Endothelial cell of umbilical vein (primary cell): ENCODE results near the gene CEP57L1. TPM values are rescaled to one million over a fixed set of nuclear protein-coding genes. Genes with fewer than 3 reads are reported as not detected.

Experiments
- BruUV-seq: library from RNA; stranded (reverse); fragments of 400-500 nt; replicated peaks from 2 replicates; lab custom pipeline; 2021; lab: Mats Ljungman, UMichigan
- CTCF ChIA-PET: fragments of 300-600, 350-600 bp; sonication (Branson Sonifier 250); formaldehyde crosslinking; loops from one replicate; lab custom pipeline; 2021; ENCODE audit warnings: antibody characterized with exemption, inconsistent platforms; lab: Charles Lee
- POLR2A ChIA-PET: fragments of 300-600, 350-600 bp; sonication (Branson Sonifier 250); formaldehyde crosslinking; loops from one replicate; lab custom pipeline; 2021; ENCODE audit warnings: antibody characterized with exemption, inconsistent platforms; lab: Charles Lee
- DNase-seq: peaks from one replicate; pipeline ENCODE4 v3.0.0-alpha.2; 2011; ENCODE audit warnings: low read depth, low spot score
- FAIRE-seq: peaks from 2 replicates; lab custom pipeline; 2011; peaks lifted over from hg19 to GRCh38; lab: Jason Lieb, UNC
- H2AFZ ChIP-seq: 2 replicates; pipeline ENCODE4 v1.6.0; 2012; ENCODE audit warnings: low read depth, low read length, control low read depth, inconsistent platforms
- H3K27ac ChIP-seq: 2 replicates; pipeline ENCODE4 v1.5.1; 2011; ENCODE audit warnings: low read depth, mild to moderate bottlenecking, control low read depth, low read length, moderate library complexity; ENCODE audit not compliant: insufficient read depth
- H3K27me3 ChIP-seq, 2 experiments: 2 replicates each; pipeline versions ENCODE4 v1.6.0 to v1.6.1; 2011; ENCODE audit warnings: low read length in 2 of 2, mixed read lengths in 1 of 2; ENCODE audit not compliant: control insufficient read depth in 2 of 2, insufficient read depth in 2 of 2
- H3K36me3 ChIP-seq, 2 experiments: 2 replicates in 1 of 2; 3 replicates in 1 of 2; pipeline ENCODE4 v1.5.1; 2011; ENCODE audit warnings: low read length in 2 of 2, mild to moderate bottlenecking in 1 of 2, moderate library complexity in 1 of 2; ENCODE audit not compliant: control insufficient read depth in 2 of 2, insufficient read depth in 2 of 2; ENCODE audit errors: extremely low read depth in 1 of 2
- H3K4me1 ChIP-seq: 3 replicates; pipeline ENCODE4 v1.5.1; 2011; ENCODE audit warnings: mild to moderate bottlenecking, low read length; ENCODE audit not compliant: control insufficient read depth, insufficient read depth; ENCODE audit errors: extremely low read depth
- H3K4me2 ChIP-seq: 2 replicates; pipeline ENCODE4 v1.6.1; 2011; ENCODE audit warnings: low read length, control low read depth, mixed read lengths; ENCODE audit not compliant: insufficient read depth
- H3K4me3 ChIP-seq, 3 experiments: fragments of 200-600 bp in 1 of 3; sonication (generic), shearing (Covaris generic) in 1 of 3; replicated peaks in 1 of 3; 2 replicates each; pipeline ENCODE4 v1.5.1; 2011 to 2016; ENCODE audit warnings: control low read depth in 3 of 3, low read length in 3 of 3, mild to moderate bottlenecking in 2 of 3, inconsistent platforms in 1 of 3, low read depth in 1 of 3, moderate library complexity in 1 of 3; ENCODE audit not compliant: insufficient read depth in 1 of 3
- H3K79me2 ChIP-seq: 2 replicates; pipeline ENCODE4 v1.6.0; 2012; ENCODE audit warnings: low read length, inconsistent platforms; ENCODE audit not compliant: control insufficient read depth, insufficient read depth
- H3K9ac ChIP-seq: replicated peaks from 2 replicates; pipeline ENCODE3; 2011; ENCODE audit warnings: low read length, control low read depth; ENCODE audit not compliant: insufficient read depth; ENCODE audit errors: extremely low read depth
- H3K9me1 ChIP-seq: replicated peaks from 3 replicates; pipeline ENCODE4 v1.6.0; 2011; ENCODE audit warnings: mild to moderate bottlenecking, low read length; ENCODE audit not compliant: control insufficient read depth, insufficient read depth; ENCODE audit errors: extremely low read depth
- H3K9me3 ChIP-seq: replicated peaks from 2 replicates; pipeline ENCODE4 v1.5.1; 2012; ENCODE audit warnings: low read length, inconsistent platforms; ENCODE audit not compliant: control insufficient read depth, insufficient read depth
- H4K20me1 ChIP-seq: replicated peaks from 2 replicates; pipeline ENCODE3; 2011; ENCODE audit warnings: mild to moderate bottlenecking, low read length; ENCODE audit not compliant: control insufficient read depth, insufficient read depth; ENCODE audit errors: extremely low read depth
- EZH2 ChIP-seq: IDR thresholded peaks from 2 replicates; pipeline ENCODE4 v1.6.1; 2012; ENCODE audit warnings: borderline replicate concordance, low read depth, mild to moderate bottlenecking, moderate library complexity, low read length, inconsistent platforms; ENCODE audit not compliant: severe bottlenecking
- GATA2 ChIP-seq: IDR thresholded peaks from 2 replicates; pipeline ENCODE4 v1.7.0; 2011; ENCODE audit warnings: low read depth, mild to moderate bottlenecking, moderate library complexity, mixed read lengths, low read length; ENCODE audit not compliant: insufficient read length, insufficient read depth
- JUN ChIP-seq: IDR thresholded peaks from 2 replicates; pipeline ENCODE4 v1.6.1; 2011; ENCODE audit warnings: borderline replicate concordance, low read depth; ENCODE audit not compliant: insufficient read length, insufficient read depth
- MYC ChIP-seq: IDR thresholded peaks from one replicate; pipeline ENCODE4 v1.6.1; 2011; ENCODE audit warnings: mild to moderate bottlenecking, low read depth, low read length
- POLR2A ChIP-seq: IDR thresholded peaks from 2 replicates; pipeline ENCODE4 v1.6.1; 2012; ENCODE audit warnings: low read depth, mild to moderate bottlenecking, control low read depth, low read length
- POLR2AphosphoS5 ChIP-seq: IDR thresholded peaks from 2 replicates; pipeline ENCODE4 v1.6.1; 2012; ENCODE audit warnings: low read depth, mild to moderate bottlenecking, control low read depth, low read length, moderate library complexity; ENCODE audit not compliant: insufficient read depth
- dilution Hi-C: fragments of 300-500 bp; cut with MboI; formaldehyde crosslinking; loops from one replicate; pipeline ENCODE4 v1.15.0; 2019; ENCODE audit warnings: low sequenced_read_pairs; ENCODE audit not compliant: extremely low pct_ligation_motif_present
- intact Hi-C: fragments of 100-400 bp; cut with micrococcal nuclease; formaldehyde crosslinking; loops from one replicate; pipeline ENCODE4 v1.10.0; 2022
- polyA plus RNA-seq, 4 experiments: library from polyadenylated mRNA; depleted of rRNA in 3 of 4; stranded (reverse) in 3 of 4; unstranded in 1 of 4; fragments of >200 nt; gene quantifications; 2 replicates each; pipeline versions ENCODE4 v1.2.1 to v1.2.3, GENCODE V29; 2011 to 2012; ENCODE audit warnings: missing spikeins in 1 of 4
- total RNA-seq: library from RNA; stranded (reverse); gene quantifications from 2 replicates; pipeline ENCODE4 v1.2.3, GENCODE V29; 2021
- TF ChIP-seq, protein P1 (sequence below): IDR thresholded peaks from 2 replicates; pipeline ENCODE4 v1.6.1; 2011; ENCODE audit not compliant: insufficient read depth, insufficient read length
- TF ChIP-seq, protein P2 (sequence below), 2 donors: IDR thresholded peaks; 1 replicate in 1 of 2; 2 replicates in 1 of 2; pipeline ENCODE4 v1.5.1; 2011; ENCODE audit warnings: low read length in 2 of 2, mild to moderate bottlenecking in 2 of 2, moderate library complexity in 2 of 2, control low read depth in 1 of 2, inconsistent platforms in 1 of 2, low read depth in 1 of 2; ENCODE audit not compliant: insufficient read depth in 1 of 2; ENCODE audit errors: extremely low read depth in 1 of 2

CEP57L1 gene
- total and polyA plus RNA-seq, 2 donors (not counting 3 experiments of a cell fraction or from before 2014, with no cell fraction given) = 7.8 to 20.9 TPM

DNA sequence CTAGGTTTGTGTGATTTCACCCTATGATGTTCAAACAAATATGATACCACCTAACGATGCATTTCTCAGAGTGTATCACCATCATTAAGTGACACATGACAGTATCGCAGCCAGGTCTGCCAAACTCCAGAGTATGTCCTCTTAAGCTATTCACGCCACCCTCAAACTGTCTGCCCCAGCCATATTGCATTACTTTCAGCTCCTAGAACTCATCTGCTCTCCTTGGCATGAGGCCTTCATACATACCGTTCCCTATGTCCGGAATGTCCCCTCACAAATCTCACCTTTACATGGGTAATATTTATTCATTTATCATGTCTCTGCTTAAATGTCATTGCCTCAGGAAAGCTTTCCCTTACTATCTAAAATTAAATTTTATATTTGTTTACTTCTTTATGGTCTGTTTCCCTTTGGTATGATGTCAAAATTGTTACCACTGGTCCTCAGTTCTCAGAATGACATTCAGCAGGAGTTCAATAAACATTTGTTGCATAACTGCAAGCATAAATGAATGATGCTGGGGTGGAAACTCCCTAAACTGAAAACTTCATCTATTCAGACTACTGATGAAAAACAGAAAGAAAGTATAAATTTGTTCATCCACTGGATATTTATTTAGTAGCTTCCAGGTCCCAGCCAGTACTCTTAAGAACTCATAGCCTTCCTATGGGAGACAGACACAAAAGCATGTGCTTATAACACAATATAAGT is 3.8 kb upstream of the CEP57L1 start:
- Histone ChIP-seq H3K9me1 (no peaks in the 10 kb centered on the region), H4K20me1 (no peaks in the 10 kb centered on the region), H3K79me2 (peaks cover 24% of the 10 kb centered on the region), H3K27me3 (no peaks in the 10 kb centered on the region), H3K4me2 (peak overlapping the region; percentile 100), H2AFZ (no peak overlapping the region), H3K9ac (no peak overlapping the region), H3K4me3 (no peak overlapping the region), H3K27ac (no peak overlapping the region), H3K4me1 (peaks cover 24% of the 10 kb centered on the region), H3K36me3 (no peaks in the 10 kb centered on the region), H3K9me3 (no peaks in the 10 kb centered on the region)
- CTCF ChIA-PET = no interaction called here
- DNase-seq = no peak
- intact Hi-C loops (loop anchor here (10.0 kb wide), 2 partner anchors 837 to 1863 kb away; partner anchors contain the start of gene GTF3C6), dilution Hi-C loops (no loop called here)
- FAIRE-seq = no peak
- TF ChIP-seq, protein P1, sequence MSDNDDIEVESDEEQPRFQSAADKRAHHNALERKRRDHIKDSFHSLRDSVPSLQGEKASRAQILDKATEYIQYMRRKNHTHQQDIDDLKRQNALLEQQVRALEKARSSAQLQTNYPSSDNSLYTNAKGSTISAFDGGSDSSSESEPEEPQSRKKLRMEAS = no peak
- TF ChIP-seq EZH2 = no peak
- TF ChIP-seq POLR2A = no peak
- no peak for TF ChIP-seq JUN
- TF ChIP-seq GATA2 = no peak
- TF ChIP-seq POLR2AphosphoS5 = no peak
- no peak for TF ChIP-seq MYC
- TF ChIP-seq, protein P2, sequence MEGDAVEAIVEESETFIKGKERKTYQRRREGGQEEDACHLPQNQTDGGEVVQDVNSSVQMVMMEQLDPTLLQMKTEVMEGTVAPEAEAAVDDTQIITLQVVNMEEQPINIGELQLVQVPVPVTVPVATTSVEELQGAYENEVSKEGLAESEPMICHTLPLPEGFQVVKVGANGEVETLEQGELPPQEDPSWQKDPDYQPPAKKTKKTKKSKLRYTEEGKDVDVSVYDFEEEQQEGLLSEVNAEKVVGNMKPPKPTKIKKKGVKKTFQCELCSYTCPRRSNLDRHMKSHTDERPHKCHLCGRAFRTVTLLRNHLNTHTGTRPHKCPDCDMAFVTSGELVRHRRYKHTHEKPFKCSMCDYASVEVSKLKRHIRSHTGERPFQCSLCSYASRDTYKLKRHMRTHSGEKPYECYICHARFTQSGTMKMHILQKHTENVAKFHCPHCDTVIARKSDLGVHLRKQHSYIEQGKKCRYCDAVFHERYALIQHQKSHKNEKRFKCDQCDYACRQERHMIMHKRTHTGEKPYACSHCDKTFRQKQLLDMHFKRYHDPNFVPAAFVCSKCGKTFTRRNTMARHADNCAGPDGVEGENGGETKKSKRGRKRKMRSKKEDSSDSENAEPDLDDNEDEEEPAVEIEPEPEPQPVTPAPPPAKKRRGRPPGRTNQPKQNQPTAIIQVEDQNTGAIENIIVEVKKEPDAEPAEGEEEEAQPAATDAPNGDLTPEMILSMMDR (IDR thresholded peaks at IDR 0.05; ENCODE audit: extremely low read depth in 1 of 2, insufficient read depth in 1 of 2, low read depth in 1 of 2, low read length in 2 of 2) = no peak
- BruUV-seq = no TSS peak
- POLR2A ChIA-PET = no interaction called here
